ENCODE results near the gene FRMD4A.

Gene FRMD4A

GRCh38 chr10:14003517-14004184 lies 327.1 kb downstream of the FRMD4A start:
- TF ChIP-seq CTCF (IDR thresholded peaks at IDR 0.05) (no peak), ZFX (IDR thresholded peaks at IDR 0.05; ENCODE audit: borderline replicate concordance) (no peak)
- no peak overlapping the region for H3K27ac ChIP-seq

GRCh38 chr10:14001298-14002040 lies 329.3 kb downstream of the FRMD4A start:
- H3K27ac ChIP-seq, result no peak overlapping the region

DNA sequence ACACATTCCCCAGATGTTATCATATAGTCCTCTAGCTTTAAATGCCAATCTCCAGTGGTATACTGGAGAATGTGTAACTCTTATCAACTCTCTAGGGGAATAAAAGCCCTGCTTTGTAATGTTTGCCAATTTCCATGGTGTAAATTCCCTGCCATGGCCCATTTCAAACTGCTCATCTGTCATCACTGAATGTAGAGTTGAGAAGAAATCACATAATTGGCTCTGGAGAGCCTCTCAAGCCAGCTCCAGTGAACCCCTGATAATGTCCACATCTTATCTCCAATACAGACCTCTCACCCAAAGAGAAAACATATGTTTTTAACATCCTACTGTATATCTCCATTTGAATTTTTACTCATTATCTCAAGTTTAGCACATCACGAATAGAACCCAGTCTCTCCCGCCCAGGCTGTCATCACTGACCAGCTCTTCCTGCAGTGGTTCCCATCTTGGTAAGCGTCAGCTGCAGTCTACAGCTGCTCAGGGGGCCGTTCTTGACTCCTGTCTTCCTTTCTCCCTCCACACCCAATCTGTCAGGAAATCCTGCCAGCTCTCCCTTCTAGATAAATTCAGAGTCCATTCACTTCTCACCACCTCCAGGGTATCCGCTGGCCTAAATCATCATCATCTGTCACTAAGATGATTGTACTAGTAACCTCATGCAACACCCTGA lies 332.4 kb downstream of the FRMD4A start:
- TF ChIP-seq CTCF (IDR thresholded peaks at IDR 0.05) (no peak), ZFX (IDR thresholded peaks at IDR 0.05; ENCODE audit: borderline replicate concordance) (no peak)

More at GRCh38 chr10:14001298-14002040, 329.3 kb downstream of the FRMD4A start:
- TF ChIP-seq CTCF (IDR thresholded peaks at IDR 0.05), result no peak
- TF ChIP-seq ZFX (IDR thresholded peaks at IDR 0.05; ENCODE audit: borderline replicate concordance), result no peak

DNA sequence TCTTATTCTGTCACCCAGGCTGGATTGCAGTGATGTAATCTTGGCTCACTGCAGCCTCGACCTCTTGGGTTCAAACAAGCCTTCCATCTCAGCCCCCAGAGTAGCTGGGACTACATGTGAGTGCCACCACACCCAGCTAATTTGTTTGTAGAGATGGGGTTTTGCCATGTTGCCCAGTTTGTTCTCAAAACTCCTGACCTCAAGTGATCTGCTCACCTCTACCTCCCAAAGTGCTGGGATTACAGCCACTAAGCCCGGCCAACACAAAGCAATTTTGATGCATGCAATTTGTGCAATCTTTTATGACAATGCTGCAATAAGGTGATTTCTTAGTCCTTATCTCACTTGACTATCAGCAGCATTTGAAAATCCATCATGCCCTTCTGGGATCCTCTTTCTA lies 333.1 kb downstream of the FRMD4A start:
- no peak overlapping the region for H3K27ac ChIP-seq
- TF ChIP-seq ZFX (IDR thresholded peaks at IDR 0.05; ENCODE audit: borderline replicate concordance), result no peak
- no peak for TF ChIP-seq CTCF (IDR thresholded peaks at IDR 0.05)

More for the DNA sequence above, 332.4 kb downstream of the FRMD4A start:
- H3K27ac ChIP-seq, result no peak overlapping the region

- TF ChIP-seq CTCF (IDR thresholded peaks at IDR 0.05) (no peak), ZFX (IDR thresholded peaks at IDR 0.05; ENCODE audit: borderline replicate concordance) (no peak)
- H3K27ac ChIP-seq, result no peak overlapping the region
Measured at GRCh38 chr10:13994932-13995331, 335.8 kb downstream of the FRMD4A start.

GRCh38 chr10:13993673-13994089 lies 337.0 kb downstream of the FRMD4A start:
- no peak overlapping the region for H3K27ac ChIP-seq
- TF ChIP-seq CTCF (IDR thresholded peaks at IDR 0.05), result no peak
- TF ChIP-seq ZFX (IDR thresholded peaks at IDR 0.05; ENCODE audit: borderline replicate concordance), result no peak
